ENCODE measurements around the gene PCK1. TPM values are rescaled to one million over a fixed set of nuclear protein-coding genes. Genes with fewer than 3 reads are reported as not detected.

The PCK1 gene
- total RNA-seq, 1 experiment from 2014 or later, result not detected

- no peak for TF ChIP-seq EZH2phosphoT487 (IDR thresholded peaks at IDR 0.05; ENCODE audit: borderline replicate concordance, low read length)
- TF ChIP-seq, protein P1, sequence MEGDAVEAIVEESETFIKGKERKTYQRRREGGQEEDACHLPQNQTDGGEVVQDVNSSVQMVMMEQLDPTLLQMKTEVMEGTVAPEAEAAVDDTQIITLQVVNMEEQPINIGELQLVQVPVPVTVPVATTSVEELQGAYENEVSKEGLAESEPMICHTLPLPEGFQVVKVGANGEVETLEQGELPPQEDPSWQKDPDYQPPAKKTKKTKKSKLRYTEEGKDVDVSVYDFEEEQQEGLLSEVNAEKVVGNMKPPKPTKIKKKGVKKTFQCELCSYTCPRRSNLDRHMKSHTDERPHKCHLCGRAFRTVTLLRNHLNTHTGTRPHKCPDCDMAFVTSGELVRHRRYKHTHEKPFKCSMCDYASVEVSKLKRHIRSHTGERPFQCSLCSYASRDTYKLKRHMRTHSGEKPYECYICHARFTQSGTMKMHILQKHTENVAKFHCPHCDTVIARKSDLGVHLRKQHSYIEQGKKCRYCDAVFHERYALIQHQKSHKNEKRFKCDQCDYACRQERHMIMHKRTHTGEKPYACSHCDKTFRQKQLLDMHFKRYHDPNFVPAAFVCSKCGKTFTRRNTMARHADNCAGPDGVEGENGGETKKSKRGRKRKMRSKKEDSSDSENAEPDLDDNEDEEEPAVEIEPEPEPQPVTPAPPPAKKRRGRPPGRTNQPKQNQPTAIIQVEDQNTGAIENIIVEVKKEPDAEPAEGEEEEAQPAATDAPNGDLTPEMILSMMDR (conservative IDR thresholded peaks at IDR 0.05; ENCODE audit: low read depth, low read length), result no peak
- TF ChIP-seq EZH2 (IDR thresholded peaks at IDR 0.05; ENCODE audit: low read length, unreplicated experiment), result no peak
- BruUV-seq (replicated peaks), result no TSS peak
- intact Hi-C loops (cut with micrococcal nuclease), result no loop called here
- Histone ChIP-seq H3K9me2 (replicated peaks; ENCODE audit: low read length) (no peaks in the 10 kb centered on the region), H3K4me1 (ENCODE audit: insufficient read depth, low read length) (peaks cover 10% of the 10 kb centered on the region), H3K4me3 (ENCODE audit: low read length) (no peak overlapping the region), H4K20me1 (ENCODE audit: low read length) (no peaks in the 10 kb centered on the region), H3K4me2 (ENCODE audit: low read length) (no peak overlapping the region), H3F3A (ENCODE audit: low read length, unreplicated experiment) (no peaks in the 10 kb centered on the region), H3K27ac (ENCODE audit: low read length) (no peak overlapping the region), H3K36me3 (ENCODE audit: low read depth, low read length) (no peaks in the 10 kb centered on the region), H3K79me2 (ENCODE audit: low read length) (no peaks in the 10 kb centered on the region), H3K27me3 (ENCODE audit: low read length) (peaks cover 30% of the 10 kb centered on the region), H3K9ac (ENCODE audit: low read length) (no peak overlapping the region), H2AFZ (ENCODE audit: low read length) (no peak overlapping the region), H3K9me3 (ENCODE audit: low read length) (no peaks in the 10 kb centered on the region)
- POLR2A ChIA-PET (ENCODE audit: unreplicated experiment), result no interaction called here
- no peak for ATAC-seq
- DNase-seq, result no peak
- CTCF ChIA-PET, result no interaction called here
Observed at GRCh38 chr20:57586943-57587277, 26.0 kb downstream of the PCK1 start.

DNA sequence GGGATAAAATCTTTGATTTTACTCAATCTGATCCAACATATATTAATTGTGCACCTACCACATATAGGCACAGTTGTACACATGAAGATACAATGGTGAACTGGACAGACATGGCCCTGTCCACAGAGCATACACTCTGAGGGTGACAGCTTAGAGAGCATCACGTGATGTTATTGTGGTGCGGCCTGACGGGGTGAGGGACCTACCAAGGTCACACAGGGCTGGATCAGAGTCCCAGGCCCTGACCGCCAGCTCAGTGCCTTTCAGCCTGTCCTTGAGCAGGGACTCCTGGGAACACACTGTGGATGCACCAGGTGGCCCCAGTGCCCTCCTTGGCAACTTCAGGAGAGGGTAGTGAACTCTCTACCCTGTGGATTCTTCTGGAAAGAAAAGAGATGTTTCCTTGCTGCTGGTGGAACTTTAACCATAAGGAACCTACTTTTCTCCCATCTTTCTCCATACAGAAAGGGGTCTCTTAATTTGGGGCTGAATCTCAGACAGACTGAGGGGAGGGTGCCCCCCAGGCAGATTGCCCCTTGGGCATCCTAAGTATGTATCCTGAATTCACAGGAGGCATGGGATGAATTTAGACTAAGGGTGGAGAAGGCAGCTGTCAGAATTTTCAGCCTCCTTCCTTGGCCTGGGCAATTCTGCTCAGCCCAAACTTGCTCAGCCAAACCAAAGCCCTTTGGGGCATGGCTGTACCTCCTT, 26.5 kb downstream of the PCK1 start:
- TF ChIP-seq EZH2phosphoT487 (IDR thresholded peaks at IDR 0.05; ENCODE audit: borderline replicate concordance, low read length), result no peak
- Histone ChIP-seq H3K4me2 (ENCODE audit: low read length) (no peak overlapping the region), H3K9ac (ENCODE audit: low read length) (no peak overlapping the region), H3K27ac (ENCODE audit: low read length) (no peak overlapping the region), H3F3A (ENCODE audit: low read length, unreplicated experiment) (no peaks in the 10 kb centered on the region), H3K27me3 (ENCODE audit: low read length) (peaks cover 30% of the 10 kb centered on the region), H3K36me3 (ENCODE audit: low read depth, low read length) (no peaks in the 10 kb centered on the region), H3K4me1 (ENCODE audit: insufficient read depth, low read length) (peaks cover 7% of the 10 kb centered on the region), H3K9me2 (replicated peaks; ENCODE audit: low read length) (no peaks in the 10 kb centered on the region), H3K79me2 (ENCODE audit: low read length) (no peaks in the 10 kb centered on the region), H3K4me3 (ENCODE audit: low read length) (no peak overlapping the region), H3K9me3 (ENCODE audit: low read length) (no peaks in the 10 kb centered on the region), H4K20me1 (ENCODE audit: low read length) (no peaks in the 10 kb centered on the region), H2AFZ (ENCODE audit: low read length) (no peak overlapping the region)
- DNase-seq (no peak), ATAC-seq (no peak)
- CTCF ChIA-PET, result no interaction called here
- intact Hi-C loops (cut with micrococcal nuclease), result no loop called here
- POLR2A ChIA-PET (ENCODE audit: unreplicated experiment), result no interaction called here
- BruUV-seq (replicated peaks), result no TSS peak

DNA sequence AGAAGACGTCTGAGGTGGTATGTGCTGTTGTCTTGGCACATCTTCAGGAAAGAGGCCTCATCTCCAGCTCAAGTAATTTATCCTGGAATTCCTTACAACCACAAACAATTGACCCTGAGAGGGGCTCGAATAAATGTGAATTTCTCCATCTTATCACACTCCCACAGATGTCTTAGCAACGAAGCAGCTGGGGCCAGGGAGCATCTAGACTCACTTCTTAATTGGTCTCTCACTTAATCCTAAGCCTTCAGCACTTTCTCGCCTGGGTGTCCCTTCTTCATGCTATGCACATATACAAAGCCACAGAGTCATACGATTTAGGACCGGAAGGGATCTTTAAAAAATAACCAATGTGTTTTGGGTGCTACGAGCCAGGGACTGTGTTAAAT, 27.1 kb downstream of the PCK1 start:
- Histone ChIP-seq H3K9me3 (ENCODE audit: low read length) (no peaks in the 10 kb centered on the region), H4K20me1 (ENCODE audit: low read length) (no peaks in the 10 kb centered on the region), H3K4me1 (ENCODE audit: insufficient read depth, low read length) (peaks cover 1% of the 10 kb centered on the region), H3K36me3 (ENCODE audit: low read depth, low read length) (no peaks in the 10 kb centered on the region), H2AFZ (ENCODE audit: low read length) (no peak overlapping the region), H3K27ac (ENCODE audit: low read length) (no peak overlapping the region), H3K4me3 (ENCODE audit: low read length) (no peak overlapping the region), H3K27me3 (ENCODE audit: low read length) (peaks cover 30% of the 10 kb centered on the region), H3K9me2 (replicated peaks; ENCODE audit: low read length) (no peaks in the 10 kb centered on the region), H3F3A (ENCODE audit: low read length, unreplicated experiment) (no peaks in the 10 kb centered on the region), H3K9ac (ENCODE audit: low read length) (no peak overlapping the region), H3K4me2 (ENCODE audit: low read length) (no peak overlapping the region), H3K79me2 (ENCODE audit: low read length) (no peaks in the 10 kb centered on the region)
- ChIA-PET CTCF (no interaction called here), POLR2A (ENCODE audit: unreplicated experiment) (no interaction called here)
- no peak for DNase-seq
- BruUV-seq (replicated peaks), result no TSS peak
- intact Hi-C loops (cut with micrococcal nuclease), result no loop called here
- TF ChIP-seq EZH2phosphoT487 (IDR thresholded peaks at IDR 0.05; ENCODE audit: borderline replicate concordance, low read length) (no peak), EZH2 (IDR thresholded peaks at IDR 0.05; ENCODE audit: low read length, unreplicated experiment) (no peak)
- TF ChIP-seq, protein P1 (conservative IDR thresholded peaks at IDR 0.05; ENCODE audit: low read depth, low read length), result no peak
- ATAC-seq, result no peak
